ENCODE data around the gene USF2.

The USF2 gene

DNA sequence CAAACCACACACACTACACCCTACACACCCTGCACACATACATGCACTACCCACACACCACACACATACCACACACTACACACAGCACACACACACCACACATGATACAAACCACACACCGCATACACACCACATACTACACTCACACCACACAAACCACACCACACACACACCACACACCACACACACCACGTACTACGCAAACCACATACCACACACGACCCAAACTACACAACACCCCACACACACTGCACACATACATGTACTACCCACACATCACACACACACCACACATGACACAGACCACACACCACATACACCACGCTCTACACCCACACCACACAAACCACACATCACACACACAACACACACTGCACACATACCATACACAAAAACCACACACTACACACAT is 29.8 kb downstream of the USF2 start:
- no peak for DNase-seq (ENCODE audit: low read depth)
- no peak overlapping the region for H3K4me3 ChIP-seq (ENCODE audit: low read length)
- TF ChIP-seq, protein P1, sequence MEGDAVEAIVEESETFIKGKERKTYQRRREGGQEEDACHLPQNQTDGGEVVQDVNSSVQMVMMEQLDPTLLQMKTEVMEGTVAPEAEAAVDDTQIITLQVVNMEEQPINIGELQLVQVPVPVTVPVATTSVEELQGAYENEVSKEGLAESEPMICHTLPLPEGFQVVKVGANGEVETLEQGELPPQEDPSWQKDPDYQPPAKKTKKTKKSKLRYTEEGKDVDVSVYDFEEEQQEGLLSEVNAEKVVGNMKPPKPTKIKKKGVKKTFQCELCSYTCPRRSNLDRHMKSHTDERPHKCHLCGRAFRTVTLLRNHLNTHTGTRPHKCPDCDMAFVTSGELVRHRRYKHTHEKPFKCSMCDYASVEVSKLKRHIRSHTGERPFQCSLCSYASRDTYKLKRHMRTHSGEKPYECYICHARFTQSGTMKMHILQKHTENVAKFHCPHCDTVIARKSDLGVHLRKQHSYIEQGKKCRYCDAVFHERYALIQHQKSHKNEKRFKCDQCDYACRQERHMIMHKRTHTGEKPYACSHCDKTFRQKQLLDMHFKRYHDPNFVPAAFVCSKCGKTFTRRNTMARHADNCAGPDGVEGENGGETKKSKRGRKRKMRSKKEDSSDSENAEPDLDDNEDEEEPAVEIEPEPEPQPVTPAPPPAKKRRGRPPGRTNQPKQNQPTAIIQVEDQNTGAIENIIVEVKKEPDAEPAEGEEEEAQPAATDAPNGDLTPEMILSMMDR (conservative IDR thresholded peaks at IDR 0.05; ENCODE audit: low read depth, low read length) = no peak

DNA sequence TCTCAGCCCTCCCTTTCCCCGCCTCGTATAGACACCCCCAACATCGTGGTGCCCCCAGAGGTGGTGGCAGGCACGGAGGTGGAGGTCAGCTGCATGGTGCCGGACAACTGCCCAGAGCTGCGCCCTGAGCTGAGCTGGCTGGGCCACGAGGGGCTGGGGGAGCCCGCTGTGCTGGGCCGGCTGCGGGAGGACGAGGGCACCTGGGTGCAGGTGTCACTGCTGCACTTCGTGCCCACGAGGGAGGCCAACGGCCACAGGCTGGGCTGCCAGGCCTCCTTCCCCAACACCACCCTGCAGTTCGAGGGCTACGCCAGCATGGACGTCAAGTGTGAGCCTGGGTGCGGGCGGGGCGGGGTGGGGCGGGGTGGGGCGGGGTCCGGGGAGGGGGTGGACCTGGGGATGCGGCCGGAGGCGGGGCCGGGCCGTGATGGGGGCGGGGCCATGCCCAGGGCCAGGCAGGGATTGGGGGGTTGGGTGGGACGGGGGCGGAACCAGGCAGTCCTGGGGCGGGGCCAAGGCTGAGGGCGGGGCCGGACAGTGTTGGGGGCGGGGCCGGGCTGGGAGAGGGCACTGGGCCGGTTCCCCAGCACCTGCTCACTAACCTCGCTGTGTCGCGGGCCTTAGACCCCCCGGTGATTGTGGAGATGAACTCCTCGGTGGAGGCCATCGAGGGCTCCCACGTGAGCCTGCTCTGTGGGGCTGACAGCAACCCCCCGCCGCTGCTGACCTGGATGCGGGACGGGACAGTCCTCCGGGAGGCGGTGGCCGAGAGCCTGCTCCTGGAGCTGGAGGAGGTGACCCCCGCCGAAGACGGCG is 31.0 kb downstream of the USF2 start:
- no peak overlapping the region for H3K4me3 ChIP-seq (ENCODE audit: low read length)
- DNase-seq (ENCODE audit: low read depth) = no peak
- TF ChIP-seq, protein P1 (conservative IDR thresholded peaks at IDR 0.05; ENCODE audit: low read depth, low read length) = no peak

DNA sequence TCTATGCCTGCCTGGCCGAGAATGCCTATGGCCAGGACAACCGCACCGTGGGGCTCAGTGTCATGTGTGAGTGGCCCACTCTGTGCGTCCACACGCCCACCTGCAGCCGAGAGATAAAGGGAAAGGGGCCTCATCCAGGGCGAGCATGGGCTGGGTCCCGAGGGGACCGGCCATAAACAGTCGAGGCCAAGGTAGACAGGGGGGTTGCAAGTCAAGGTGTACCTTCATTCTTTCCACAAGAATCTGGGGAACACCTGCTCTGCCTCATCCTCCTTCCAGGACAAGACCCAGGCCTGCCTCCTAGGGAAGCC is 31.5 kb downstream of the USF2 start:
- TF ChIP-seq, protein P1 (conservative IDR thresholded peaks at IDR 0.05; ENCODE audit: low read depth, low read length) = no peak
- no peak overlapping the region for H3K4me3 ChIP-seq (ENCODE audit: low read length)

DNA sequence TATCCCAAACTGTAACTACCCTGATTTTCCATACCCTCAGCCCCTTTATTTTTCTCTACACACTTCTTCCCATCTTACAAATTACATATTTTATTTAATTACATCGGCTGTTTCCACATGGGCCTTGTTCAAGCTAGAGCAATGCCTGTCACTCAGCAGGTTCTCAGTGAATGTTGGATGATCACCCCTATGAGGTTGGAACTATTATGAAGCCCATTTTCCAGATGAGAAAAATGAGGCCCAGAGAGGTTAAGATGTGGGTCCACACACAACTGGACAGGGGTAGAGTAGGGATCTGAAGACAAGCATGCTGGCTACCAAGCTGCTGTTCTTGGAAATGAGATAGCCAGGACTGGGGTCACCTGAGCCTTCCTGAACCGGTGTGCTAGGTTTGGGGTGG is 33.2 kb downstream of the USF2 start:
- TF ChIP-seq, protein P1 (conservative IDR thresholded peaks at IDR 0.05; ENCODE audit: low read depth, low read length) = no peak
- H3K4me3 ChIP-seq (ENCODE audit: low read length) = no peak overlapping the region
- no peak for DNase-seq (ENCODE audit: low read depth)

More for the DNA sequence above, 31.5 kb downstream of the USF2 start:
- no peak for DNase-seq (ENCODE audit: low read depth)

DNA sequence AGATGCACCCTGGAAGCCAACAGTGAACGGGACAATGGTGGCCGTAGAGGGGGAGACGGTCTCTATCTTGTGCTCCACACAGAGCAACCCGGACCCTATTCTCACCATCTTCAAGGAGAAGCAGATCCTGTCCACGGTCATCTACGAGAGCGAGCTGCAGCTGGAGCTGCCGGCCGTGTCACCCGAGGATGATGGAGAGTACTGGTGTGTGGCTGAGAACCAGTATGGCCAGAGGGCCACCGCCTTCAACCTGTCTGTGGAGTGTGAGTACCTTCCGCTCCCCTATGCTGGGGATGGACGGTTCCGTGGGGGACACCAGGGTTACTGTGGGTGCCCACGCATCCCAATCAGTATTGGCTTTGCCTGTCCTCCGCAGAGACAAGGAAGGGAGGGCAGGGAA is 33.7 kb downstream of the USF2 start:
- DNase-seq (ENCODE audit: low read depth) = no peak
- TF ChIP-seq, protein P1 (conservative IDR thresholded peaks at IDR 0.05; ENCODE audit: low read depth, low read length) = no peak

DNA sequence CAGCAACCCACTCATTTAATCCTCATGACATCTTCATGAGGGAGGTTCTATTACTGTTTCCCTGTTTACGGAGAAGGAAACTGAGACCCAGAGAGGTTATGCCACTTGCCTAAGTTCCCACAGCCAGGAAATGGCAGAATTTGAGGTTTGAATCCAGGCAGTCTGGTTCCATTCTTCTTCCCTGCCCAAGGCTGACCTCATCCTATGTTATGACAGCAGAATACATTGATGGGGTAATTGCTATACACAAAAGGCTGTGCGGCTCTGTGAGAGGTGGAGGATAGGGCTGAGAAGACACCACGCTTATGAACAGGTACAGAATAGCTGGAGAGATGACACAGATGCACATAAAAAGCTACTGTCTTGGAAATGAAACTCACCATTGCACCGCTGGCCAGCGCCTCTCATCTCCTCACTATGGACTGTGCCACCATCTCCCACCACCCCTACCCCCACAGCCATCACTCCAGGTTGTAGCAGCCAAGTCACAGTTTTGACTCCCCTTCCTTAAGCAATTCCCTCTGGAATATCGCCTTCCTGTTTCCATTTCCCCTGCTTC is 34.7 kb downstream of the USF2 start:
- TF ChIP-seq, protein P1 (conservative IDR thresholded peaks at IDR 0.05; ENCODE audit: low read depth, low read length) = no peak
- no peak overlapping the region for H3K4me3 ChIP-seq (ENCODE audit: low read length)
- no peak for DNase-seq (ENCODE audit: low read depth)

More for the DNA sequence above, 33.7 kb downstream of the USF2 start:
- no peak overlapping the region for H3K4me3 ChIP-seq (ENCODE audit: low read length)

DNA sequence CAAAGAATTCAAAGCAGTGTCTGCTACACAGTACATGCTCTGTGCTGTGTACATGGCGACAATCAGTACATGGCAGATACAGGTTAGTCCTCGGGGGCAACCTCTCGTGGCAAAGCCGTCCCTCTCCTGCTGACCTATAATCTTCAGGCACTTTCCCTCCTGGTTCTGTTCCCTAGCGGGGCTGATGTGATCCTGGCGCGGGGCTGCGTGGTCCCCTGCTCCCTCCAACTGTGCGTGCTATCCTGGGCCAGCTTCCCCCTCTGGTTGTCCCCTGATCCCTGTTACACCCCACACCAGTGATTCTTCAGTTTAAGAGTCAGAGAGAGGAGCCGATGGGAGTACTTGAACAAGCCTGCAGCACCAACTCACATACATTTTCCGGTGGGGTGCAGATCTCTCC is 35.3 kb downstream of the USF2 start:
- DNase-seq (ENCODE audit: low read depth) = no peak
- H3K4me3 ChIP-seq (ENCODE audit: low read length) = no peak overlapping the region
- TF ChIP-seq, protein P1 (conservative IDR thresholded peaks at IDR 0.05; ENCODE audit: low read depth, low read length) = no peak
